Gastrocnemius medialis (tissue), 4 donors: Measurements from ENCODE around the gene ACOT7.

Source experiments
- POLR2A ChIP-seq, 2 donors: fragments of 450-650 bp; IDR thresholded peaks; one replicate each; pipeline ENCODE4 v1.6.1; 2017; ENCODE audit warnings: antibody characterized with exemption in 2 of 2, mild to moderate bottlenecking in 2 of 2, moderate library complexity in 2 of 2
- TF ChIP-seq, protein P1 (sequence below), 5 experiments: fragments of 450-650 bp in 3 of 5; fragments of 200-600 bp in 2 of 5; sonication (generic) in 2 of 5; IDR thresholded peaks in 4 of 5; conservative IDR thresholded peaks in 1 of 5; 1 replicate in 4 of 5; 2 replicates in 1 of 5; pipeline ENCODE4 v1.5.1; 2016 to 2019; ENCODE audit warnings: antibody characterized with exemption in 5 of 5, mild to moderate bottlenecking in 3 of 5, moderate library complexity in 3 of 5

- TF ChIP-seq POLR2A (IDR thresholded peaks at IDR 0.05): no peak
- TF ChIP-seq, protein P1, sequence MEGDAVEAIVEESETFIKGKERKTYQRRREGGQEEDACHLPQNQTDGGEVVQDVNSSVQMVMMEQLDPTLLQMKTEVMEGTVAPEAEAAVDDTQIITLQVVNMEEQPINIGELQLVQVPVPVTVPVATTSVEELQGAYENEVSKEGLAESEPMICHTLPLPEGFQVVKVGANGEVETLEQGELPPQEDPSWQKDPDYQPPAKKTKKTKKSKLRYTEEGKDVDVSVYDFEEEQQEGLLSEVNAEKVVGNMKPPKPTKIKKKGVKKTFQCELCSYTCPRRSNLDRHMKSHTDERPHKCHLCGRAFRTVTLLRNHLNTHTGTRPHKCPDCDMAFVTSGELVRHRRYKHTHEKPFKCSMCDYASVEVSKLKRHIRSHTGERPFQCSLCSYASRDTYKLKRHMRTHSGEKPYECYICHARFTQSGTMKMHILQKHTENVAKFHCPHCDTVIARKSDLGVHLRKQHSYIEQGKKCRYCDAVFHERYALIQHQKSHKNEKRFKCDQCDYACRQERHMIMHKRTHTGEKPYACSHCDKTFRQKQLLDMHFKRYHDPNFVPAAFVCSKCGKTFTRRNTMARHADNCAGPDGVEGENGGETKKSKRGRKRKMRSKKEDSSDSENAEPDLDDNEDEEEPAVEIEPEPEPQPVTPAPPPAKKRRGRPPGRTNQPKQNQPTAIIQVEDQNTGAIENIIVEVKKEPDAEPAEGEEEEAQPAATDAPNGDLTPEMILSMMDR (IDR thresholded peaks at IDR 0.05 in 4 of 5, conservative IDR thresholded peaks at IDR 0.05 in 1 of 5): no peak
These were observed 44.9 kb downstream of the ACOT7 start for GRCh38 chr1:6348511-6349191.
